ENCODE data around the gene MTHFS.

Gene MTHFS

DNA sequence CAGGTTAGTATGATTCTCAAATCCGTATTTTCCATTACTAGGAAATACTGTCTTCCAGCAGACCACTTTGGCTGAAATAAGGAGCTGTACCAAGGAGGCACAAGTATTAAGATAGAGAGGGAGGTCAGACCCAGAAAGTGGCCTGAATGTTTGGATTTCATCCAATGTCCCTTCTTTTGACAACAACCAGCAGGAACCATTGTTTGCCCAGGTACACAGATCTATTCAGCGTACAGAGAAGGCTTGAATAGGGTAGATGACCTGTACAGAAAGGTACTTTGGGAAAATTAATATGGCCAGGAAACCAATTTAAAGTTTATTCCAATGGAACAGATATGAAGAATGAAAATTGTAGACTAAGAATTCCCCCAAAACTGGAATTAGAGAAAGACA lies 12.6 kb downstream of the MTHFS start:
- no peak for DNase-seq (ENCODE audit: low read depth in 2 of 2)
- TF ChIP-seq, protein P1, sequence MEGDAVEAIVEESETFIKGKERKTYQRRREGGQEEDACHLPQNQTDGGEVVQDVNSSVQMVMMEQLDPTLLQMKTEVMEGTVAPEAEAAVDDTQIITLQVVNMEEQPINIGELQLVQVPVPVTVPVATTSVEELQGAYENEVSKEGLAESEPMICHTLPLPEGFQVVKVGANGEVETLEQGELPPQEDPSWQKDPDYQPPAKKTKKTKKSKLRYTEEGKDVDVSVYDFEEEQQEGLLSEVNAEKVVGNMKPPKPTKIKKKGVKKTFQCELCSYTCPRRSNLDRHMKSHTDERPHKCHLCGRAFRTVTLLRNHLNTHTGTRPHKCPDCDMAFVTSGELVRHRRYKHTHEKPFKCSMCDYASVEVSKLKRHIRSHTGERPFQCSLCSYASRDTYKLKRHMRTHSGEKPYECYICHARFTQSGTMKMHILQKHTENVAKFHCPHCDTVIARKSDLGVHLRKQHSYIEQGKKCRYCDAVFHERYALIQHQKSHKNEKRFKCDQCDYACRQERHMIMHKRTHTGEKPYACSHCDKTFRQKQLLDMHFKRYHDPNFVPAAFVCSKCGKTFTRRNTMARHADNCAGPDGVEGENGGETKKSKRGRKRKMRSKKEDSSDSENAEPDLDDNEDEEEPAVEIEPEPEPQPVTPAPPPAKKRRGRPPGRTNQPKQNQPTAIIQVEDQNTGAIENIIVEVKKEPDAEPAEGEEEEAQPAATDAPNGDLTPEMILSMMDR (IDR thresholded peaks at IDR 0.05; ENCODE audit: low read depth, low read length), result no peak
- no peak overlapping the region for H3K4me3 ChIP-seq (replicated peaks in 1 of 2; ENCODE audit: low read depth in 2 of 2, low read length in 2 of 2)

DNA sequence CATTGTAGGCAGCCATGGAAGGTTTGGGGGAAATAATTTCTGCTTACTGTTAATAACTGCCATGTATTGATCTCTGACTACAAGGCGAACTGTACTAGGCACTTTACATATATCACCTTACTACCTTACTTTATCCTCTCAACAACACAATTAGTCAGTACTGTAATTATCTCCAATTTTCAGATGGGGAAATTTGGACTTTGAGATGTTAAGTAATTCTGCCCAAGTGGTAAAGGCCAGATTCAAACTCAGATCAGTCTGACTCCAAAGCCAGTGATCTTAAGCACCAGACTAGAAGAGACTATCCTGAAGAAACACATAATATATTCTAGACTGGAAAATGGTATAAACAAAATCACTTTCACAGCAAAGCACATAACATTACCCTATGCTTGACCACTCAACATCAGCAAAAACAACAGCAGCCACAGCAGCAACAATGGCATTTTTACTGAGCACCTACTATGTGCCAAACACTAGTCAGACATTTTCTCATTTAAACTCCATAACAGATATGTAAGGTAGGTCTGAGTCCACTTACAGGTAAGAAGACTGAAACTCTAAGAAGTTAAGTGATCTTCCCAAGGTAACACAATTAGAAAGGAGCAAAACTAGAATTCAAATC lies 13.1 kb downstream of the MTHFS start:
- TF ChIP-seq, protein P1 (IDR thresholded peaks at IDR 0.05; ENCODE audit: low read depth, low read length), result no peak
- no peak for DNase-seq (ENCODE audit: low read depth in 2 of 2)
- no peak overlapping the region for H3K4me3 ChIP-seq (replicated peaks in 1 of 2; ENCODE audit: low read depth in 2 of 2, low read length in 2 of 2)

DNA sequence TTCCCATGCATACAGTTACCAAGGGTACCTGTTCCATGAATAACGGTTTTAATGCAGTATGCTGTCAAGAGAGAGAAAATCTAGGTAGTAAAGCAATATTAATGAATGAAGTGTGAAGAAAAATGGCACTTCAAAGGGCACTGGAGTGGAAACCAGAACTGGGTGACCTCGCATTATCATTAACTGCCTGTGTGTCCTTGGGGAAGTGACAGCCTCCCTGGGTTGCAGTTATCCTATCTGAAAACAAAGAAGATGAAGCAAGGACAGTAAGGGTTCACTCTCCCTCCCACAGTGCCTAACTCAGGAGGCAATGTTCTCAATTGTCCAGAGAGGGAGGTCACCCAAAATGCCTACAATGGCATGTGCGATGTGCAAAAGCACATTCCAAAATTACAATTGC lies 15.1 kb downstream of the MTHFS start:
- TF ChIP-seq, protein P1 (IDR thresholded peaks at IDR 0.05; ENCODE audit: low read depth, low read length), result no peak
- H3K4me3 ChIP-seq (replicated peaks in 1 of 2; ENCODE audit: low read depth in 2 of 2, low read length in 2 of 2), result no peak overlapping the region
- DNase-seq (ENCODE audit: low read depth in 2 of 2), result no peak

DNA sequence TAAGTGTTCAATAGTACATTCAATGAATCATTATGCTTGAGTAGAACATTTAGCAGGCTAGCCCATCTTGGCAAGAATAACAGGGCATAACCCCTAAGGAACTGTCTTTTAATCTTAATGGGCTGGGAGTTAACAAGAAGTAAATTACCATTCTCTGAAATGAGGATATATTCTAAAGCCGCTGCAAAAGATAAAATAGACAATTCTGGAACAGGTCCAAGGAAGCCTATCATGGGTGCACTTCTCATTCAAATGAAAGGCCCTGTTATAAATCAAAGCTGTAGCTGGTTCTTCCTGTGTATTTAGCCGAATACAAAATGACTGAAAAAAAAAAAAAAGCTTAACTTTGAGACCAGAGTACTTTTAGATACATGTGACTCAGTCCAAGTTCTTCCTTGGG lies 15.6 kb downstream of the MTHFS start:
- no peak overlapping the region for H3K4me3 ChIP-seq (replicated peaks in 1 of 2; ENCODE audit: low read depth in 2 of 2, low read length in 2 of 2)
- TF ChIP-seq, protein P1 (IDR thresholded peaks at IDR 0.05; ENCODE audit: low read depth, low read length), result no peak
- no peak for DNase-seq (ENCODE audit: low read depth in 2 of 2)

DNA sequence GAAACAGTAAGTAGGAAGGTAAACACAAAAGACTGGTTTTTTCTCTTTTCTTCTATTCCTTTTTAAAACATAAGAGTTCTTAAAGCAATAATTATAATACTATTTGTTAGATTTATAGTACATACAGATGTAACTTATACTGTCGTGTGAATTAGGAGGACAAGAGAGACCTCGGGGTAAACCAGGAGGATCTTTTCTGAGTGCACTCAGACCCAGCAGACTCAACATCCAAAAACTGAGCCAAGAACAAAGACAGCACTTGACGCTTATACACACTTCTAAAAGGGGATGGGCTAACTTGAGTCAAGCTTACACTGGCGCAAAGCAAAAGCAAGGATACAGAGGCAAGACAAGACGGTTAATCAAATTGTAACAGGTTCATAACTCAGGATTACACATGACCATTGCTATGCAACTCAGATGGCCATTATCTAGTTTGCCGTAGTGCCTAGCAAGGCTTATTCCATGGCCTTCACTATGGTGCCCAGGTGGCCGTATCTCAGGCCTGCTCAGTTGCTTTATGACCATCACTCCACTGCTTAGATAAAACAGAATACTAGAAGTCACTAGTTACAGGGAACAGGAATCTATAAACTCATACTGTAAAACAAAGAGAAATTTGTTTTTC lies 18.6 kb downstream of the MTHFS start:
- TF ChIP-seq, protein P1 (IDR thresholded peaks at IDR 0.05; ENCODE audit: low read depth, low read length), result no peak
- no peak overlapping the region for H3K4me3 ChIP-seq (replicated peaks in 1 of 2; ENCODE audit: low read depth in 2 of 2, low read length in 2 of 2)
- DNase-seq (ENCODE audit: low read depth in 2 of 2), result no peak

DNA sequence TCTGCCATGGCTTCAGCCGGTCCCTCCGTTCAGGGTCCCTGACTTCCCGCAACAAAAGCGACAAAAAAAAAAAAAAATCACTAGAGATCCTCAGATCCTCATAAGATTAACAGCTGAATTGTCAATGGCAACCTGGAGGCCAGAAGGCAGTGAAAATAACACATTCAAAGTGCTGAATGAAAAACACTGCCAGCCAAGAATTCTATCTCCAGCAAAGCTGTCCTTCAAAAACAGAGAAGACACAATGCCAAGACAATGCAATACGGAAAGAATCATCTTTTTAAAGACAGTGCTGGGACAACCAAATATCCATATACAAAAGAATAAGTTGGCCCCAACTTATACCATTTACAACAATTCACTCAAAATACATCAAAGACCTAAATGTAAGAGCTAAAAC lies 21.6 kb downstream of the MTHFS start:
- TF ChIP-seq, protein P1 (IDR thresholded peaks at IDR 0.05; ENCODE audit: low read depth, low read length), result no peak
- H3K4me3 ChIP-seq (replicated peaks in 1 of 2; ENCODE audit: low read depth in 2 of 2, low read length in 2 of 2), result no peak overlapping the region

More for the DNA sequence above, 21.6 kb downstream of the MTHFS start:
- DNase-seq (ENCODE audit: low read depth in 2 of 2), result no peak
